ENCODE measurements around the gene KCNG2.

- TF ChIP-seq CTCF (IDR thresholded peaks at IDR 0.05) (no peak), POLR2A (IDR thresholded peaks at IDR 0.05; ENCODE audit: low read depth) (no peak)
Observed at GRCh38 chr18:79851950-79852349, 54.2 kb downstream of the KCNG2 start.
